K562 (cell line): ENCODE data around the gene CCDC27. TPM values are rescaled to one million over a fixed set of nuclear protein-coding genes. Genes with fewer than 3 reads are reported as not detected.

Experiments
- AFF4 ChIP-seq: sonication (generic); formaldehyde crosslinking; IDR thresholded peaks from 2 replicates; pipeline ENCODE4 v1.8.0; 2023; ENCODE audit warnings: mild to moderate bottlenecking, missing genetic modification reagents
- ATF1 ChIP-seq, 2 experiments: fragments of 450-650 bp in 1 of 2; IDR thresholded peaks; 2 replicates each; pipeline ENCODE4 v1.6.1; 2016; ENCODE audit warnings: missing compliant biosample characterization in 1 of 2, missing genetic modification characterization in 1 of 2
- CBFA2T2 ChIP-seq: fragments of 450-650 bp; conservative IDR thresholded peaks from 2 replicates; pipeline ENCODE4 v1.6.1; 2017; ENCODE audit warnings: mild to moderate bottlenecking
- CEBPZ ChIP-seq: fragments of 150-350 bp; IDR thresholded peaks from 2 replicates; pipeline ENCODE4 v1.6.1; 2014; ENCODE audit warnings: low read depth, mild to moderate bottlenecking, low read length, borderline replicate concordance
- ETV1 ChIP-seq: fragments of 450-650 bp; conservative IDR thresholded peaks from 2 replicates; pipeline ENCODE4 v1.6.1; 2016; ENCODE audit warnings: missing genetic modification characterization, control low read depth, low read depth, missing compliant biosample characterization
- HDAC3 ChIP-seq: fragments of 450-650 bp; IDR thresholded peaks from 2 replicates; pipeline ENCODE4 v1.6.1; 2018; ENCODE audit warnings: borderline replicate concordance, mild to moderate bottlenecking, moderate library complexity; ENCODE audit not compliant: partially characterized antibody
- ID3 ChIP-seq, 2 experiments: fragments of 250-450 bp in 1 of 2; fragments of 450-650 bp in 1 of 2; sonication (Bioruptor Pico) in 1 of 2; IDR thresholded peaks; 2 replicates each; pipeline versions ENCODE4 v1.6.1 to v1.8.0; 2016 to 2021; ENCODE audit warnings: mild to moderate bottlenecking in 2 of 2, moderate library complexity in 2 of 2, missing compliant biosample characterization in 1 of 2, missing genetic modification characterization in 1 of 2
- KHSRP ChIP-seq: fragments of 450-650 bp; IDR thresholded peaks from 2 replicates; pipeline ENCODE4 v1.6.1; 2017
- MTA2 ChIP-seq: fragments of 450-650 bp; IDR thresholded peaks from 2 replicates; pipeline ENCODE4 v1.6.1; 2016; ENCODE audit warnings: low read depth
- NELFE ChIP-seq: IDR thresholded peaks from 2 replicates; pipeline ENCODE4 v1.6.1; 2011; ENCODE audit warnings: mild to moderate bottlenecking; ENCODE audit not compliant: insufficient read depth, insufficient read length
- POLR3A ChIP-seq: IDR thresholded peaks from 2 replicates; pipeline ENCODE4 v1.6.1; 2011; ENCODE audit warnings: borderline replicate concordance, mild to moderate bottlenecking, moderate library complexity; ENCODE audit not compliant: insufficient read length, insufficient read depth; ENCODE audit errors: extremely low read depth
- ZBTB11 ChIP-seq, 3 experiments: fragments of 200-800 bp in 1 of 3; fragments of 250-450 bp in 1 of 3; fragments of 450-650 bp in 1 of 3; sonication (Bioruptor Pico) in 1 of 3; sonication (Bioruptor generic) in 1 of 3; formaldehyde crosslinking in 1 of 3; IDR thresholded peaks; 2 replicates each; pipeline versions ENCODE4 v1.6.1 to v1.8.0; 2016 to 2022; ENCODE audit warnings: mild to moderate bottlenecking in 2 of 3, missing genetic modification characterization in 2 of 3, missing compliant biosample characterization in 1 of 3, moderate library complexity in 1 of 3
- ZNF124 ChIP-seq: sonication (generic); formaldehyde crosslinking; IDR thresholded peaks from 2 replicates; pipeline ENCODE4 v1.8.1; 2022; ENCODE audit warnings: missing genetic modification reagents
- ZNF197 ChIP-seq: fragments of 200-800 bp; sonication (Bioruptor generic); IDR thresholded peaks from 2 replicates; pipeline ENCODE4 v1.6.1; 2016; ENCODE audit warnings: low read depth, missing genetic modification characterization, missing compliant biosample characterization
- ZNF384 ChIP-seq: IDR thresholded peaks from 2 replicates; pipeline ENCODE4 v1.6.1; 2012; ENCODE audit warnings: low read depth, low read length, improper control_type of control experiment
- ZNF551 ChIP-seq: fragments of 250-450 bp; sonication (Bioruptor Pico); IDR thresholded peaks from 2 replicates; pipeline ENCODE4 v1.5.0; 2021; ENCODE audit warnings: mild to moderate bottlenecking, moderate library complexity
- polyA plus RNA-seq, 8 experiments: library from polyadenylated mRNA; depleted of rRNA in 4 of 8; stranded (reverse) in 5 of 8; unstranded in 3 of 8; fragments of >200 nt; fragmentation: Nextera tagmentation in 2 of 8; fragmentation: Illumina TruSeq in 1 of 8; extraction: Ambion mirVana in 2 of 8; extraction: Trizol in 1 of 8; gene quantifications; 2 replicates each; pipeline versions ENCODE4 v1.2.1 to v1.2.3, GENCODE V29; 2011 to 2014; ENCODE audit warnings: inconsistent platforms in 1 of 8, missing spikeins in 1 of 8
- total RNA-seq, 7 experiments: library from RNA; depleted of rRNA in 6 of 7; stranded (reverse); fragments of >200 nt in 6 of 7; fragmentation: Illumina TruSeq in 2 of 7; extraction: Trizol in 2 of 7; gene quantifications; 2 replicates each; pipeline versions ENCODE4 v1.2.1 to v1.2.3, GENCODE V29; 2011 to 2021; ENCODE audit warnings: low replicate concordance in 1 of 7

The CCDC27 gene
- total and polyA plus RNA-seq, 9 of the 15 experiments (the other 6 are each of a cell fraction or from before 2014, with no cell fraction given), result 0.01 to 0.04 TPM; not detected in 7

GRCh38 chr1:3759796-3760195, 7.5 kb downstream of the CCDC27 start (continued):
- TF ChIP-seq ZBTB11 (CRISPR knock-in tag; IDR thresholded peaks at IDR 0.05) (no peak; a peak in 1 of 6 replicates), NELFE (no peak), POLR3A (no peak), ZNF384 (no peak), ETV1 (tag) (no peak), CBFA2T2 (peak; percentile 89), AFF4 (no peak), CEBPZ (no peak), ZNF551 (no peak), MTA2 (peak; percentile 50; the same call in 1 of the 2 replicates), ZNF197 (CRISPR knock-in tag) (no peak), KHSRP (no peak), ZNF124 (CRISPR knock-in tag) (no peak), ID3 (CRISPR knock-in tag; IDR thresholded peaks at IDR 0.05) (no peak), ID3 (tag; IDR thresholded peaks at IDR 0.05) (no peak), ATF1 (CRISPR knock-in tag; IDR thresholded peaks at IDR 0.05) (no peak), ATF1 (tag; IDR thresholded peaks at IDR 0.05) (no peak), HDAC3 (no peak)
